T-helper 1 cell treated with Interleukin-12 subunit alpha and Interleukin-12 subunit beta and Interleukin-4 antibody, amounts not matched to agents 30 μg/mL and 1 μg/mL, for 36 hours (primary cell): Measurements from ENCODE around the gene MASP2.
"Not testable (repeated sequence)": the region's sequence is repeated elsewhere in the genome, so short reads cannot be mapped to it uniquely, and the experiment has no call there.

Source experiments
- H3K27ac Mint-ChIP-seq: one replicate; pipeline ENCODE4 v1.8.0; 2021; ENCODE audit warnings: mild to moderate bottlenecking, mixed read lengths
- H3K27me3 Mint-ChIP-seq: one replicate; pipeline ENCODE4 v1.8.0; 2021; ENCODE audit warnings: low read depth, mixed read lengths
- H3K36me3 Mint-ChIP-seq: one replicate; pipeline ENCODE4 v1.8.0; 2021; ENCODE audit warnings: low read depth, mixed read lengths
- H3K4me1 Mint-ChIP-seq: one replicate; pipeline ENCODE4 v1.8.0; 2021; ENCODE audit warnings: low read depth, mixed read lengths
- H3K4me3 Mint-ChIP-seq: one replicate; pipeline ENCODE4 v1.8.0; 2021; ENCODE audit warnings: mild to moderate bottlenecking, moderate library complexity, mixed read lengths
- H3K9me3 Mint-ChIP-seq: one replicate; pipeline ENCODE4 v1.8.0; 2021; ENCODE audit warnings: mixed read lengths

The MASP2 gene

GRCh38 chr1:11046625-11047365, at the start of gene MASP2:
Gene MASP2, minus strand, starts transcription at chr1:11047239. Its CDS starts 32 bp downstream, at chr1:11047207.
- H3K9me3 Mint-ChIP-seq = no peaks in the 10 kb centered on the region
- no peaks in the 10 kb centered on the region for H3K36me3 Mint-ChIP-seq
- H3K4me3 Mint-ChIP-seq = no peak within 1 kb of the TSS
- H3K27ac Mint-ChIP-seq = no peak within 1 kb of the TSS
- H3K27me3 Mint-ChIP-seq = no peaks in the 10 kb centered on the region
- no peaks in the 10 kb centered on the region for H3K4me1 Mint-ChIP-seq

GRCh38 chr1:11083784-11084183, 36.7 kb upstream of the MASP2 start:
- H3K27me3 Mint-ChIP-seq = not testable (repeated sequence)

GRCh38 chr1:11080931-11081330, 33.9 kb upstream of the MASP2 start:
- Mint-ChIP-seq H3K27me3 (no peaks in the 10 kb centered on the region), H3K36me3 (peaks cover 44% of the 10 kb centered on the region), H3K9me3 (no peaks in the 10 kb centered on the region)

More at GRCh38 chr1:11083784-11084183, 36.7 kb upstream of the MASP2 start:
- not testable (repeated sequence) for H3K9me3 Mint-ChIP-seq, H3K4me3 Mint-ChIP-seq, H3K4me1 Mint-ChIP-seq, H3K27ac Mint-ChIP-seq
- H3K36me3 Mint-ChIP-seq = peaks cover 47% of the 10 kb centered on the region

GRCh38 chr1:11078631-11079030, 31.6 kb upstream of the MASP2 start:
- Mint-ChIP-seq H3K9me3 (no peaks in the 10 kb centered on the region), H3K4me3 (no peak overlapping the region), H3K27ac (no peak overlapping the region), H3K4me1 (no peaks in the 10 kb centered on the region), H3K36me3 (peaks cover 46% of the 10 kb centered on the region), H3K27me3 (no peaks in the 10 kb centered on the region)

More at GRCh38 chr1:11080931-11081330, 33.9 kb upstream of the MASP2 start:
- Mint-ChIP-seq H3K4me3 (no peak overlapping the region), H3K4me1 (no peaks in the 10 kb centered on the region), H3K27ac (no peak overlapping the region)

GRCh38 chr1:11073398-11073797, 26.4 kb upstream of the MASP2 start:
- not testable (repeated sequence) for H3K27ac Mint-ChIP-seq, H3K4me3 Mint-ChIP-seq, H3K4me1 Mint-ChIP-seq, H3K27me3 Mint-ChIP-seq, H3K9me3 Mint-ChIP-seq
- peaks cover 56% of the 10 kb centered on the region for H3K36me3 Mint-ChIP-seq

GRCh38 chr1:11072216-11072917, 25.3 kb upstream of the MASP2 start:
- Mint-ChIP-seq H3K27me3 (no peaks in the 10 kb centered on the region), H3K4me3 (no peak overlapping the region), H3K36me3 (peaks cover 55% of the 10 kb centered on the region), H3K27ac (no peak overlapping the region), H3K4me1 (peaks cover 4% of the 10 kb centered on the region), H3K9me3 (no peaks in the 10 kb centered on the region)

GRCh38 chr1:11071463-11072215, 24.6 kb upstream of the MASP2 start:
- no peak overlapping the region for H3K27ac Mint-ChIP-seq
- no peak overlapping the region for H3K4me3 Mint-ChIP-seq
- peaks cover 55% of the 10 kb centered on the region for H3K36me3 Mint-ChIP-seq

GRCh38 chr1:11070876-11071275, 23.8 kb upstream of the MASP2 start:
- no peaks in the 10 kb centered on the region for H3K27me3 Mint-ChIP-seq
- no peaks in the 10 kb centered on the region for H3K9me3 Mint-ChIP-seq
- peaks cover 49% of the 10 kb centered on the region for H3K36me3 Mint-ChIP-seq
- no peak overlapping the region for H3K4me3 Mint-ChIP-seq
- H3K27ac Mint-ChIP-seq = no peak overlapping the region
- peaks cover 4% of the 10 kb centered on the region for H3K4me1 Mint-ChIP-seq

More at GRCh38 chr1:11071463-11072215, 24.6 kb upstream of the MASP2 start:
- no peaks in the 10 kb centered on the region for H3K27me3 Mint-ChIP-seq
- H3K9me3 Mint-ChIP-seq = no peaks in the 10 kb centered on the region
- H3K4me1 Mint-ChIP-seq = peaks cover 4% of the 10 kb centered on the region

- Mint-ChIP-seq H3K4me1 (peaks cover 4% of the 10 kb centered on the region), H3K4me3 (no peak overlapping the region), H3K36me3 (peaks cover 53% of the 10 kb centered on the region), H3K27ac (no peak overlapping the region), H3K27me3 (no peaks in the 10 kb centered on the region), H3K9me3 (no peaks in the 10 kb centered on the region)
These were observed 21.8 kb upstream of the MASP2 start for GRCh38 chr1:11068600-11069473.

- no peaks in the 10 kb centered on the region for H3K9me3 Mint-ChIP-seq
- peaks cover 51% of the 10 kb centered on the region for H3K36me3 Mint-ChIP-seq
- peaks cover 11% of the 10 kb centered on the region for H3K4me1 Mint-ChIP-seq
- no peak overlapping the region for H3K27ac Mint-ChIP-seq
- H3K27me3 Mint-ChIP-seq = no peaks in the 10 kb centered on the region
- no peak overlapping the region for H3K4me3 Mint-ChIP-seq
These were observed 20.9 kb upstream of the MASP2 start for GRCh38 chr1:11067716-11068599.

GRCh38 chr1:11065796-11066195, 18.8 kb upstream of the MASP2 start:
- Mint-ChIP-seq H3K9me3 (no peaks in the 10 kb centered on the region), H3K27me3 (no peaks in the 10 kb centered on the region), H3K4me3 (no peak overlapping the region), H3K27ac (no peak overlapping the region), H3K4me1 (peaks cover 22% of the 10 kb centered on the region), H3K36me3 (peaks cover 40% of the 10 kb centered on the region)

GRCh38 chr1:11064942-11065341, 17.9 kb upstream of the MASP2 start:
- peaks cover 25% of the 10 kb centered on the region for H3K4me1 Mint-ChIP-seq
- no peaks in the 10 kb centered on the region for H3K27me3 Mint-ChIP-seq
- H3K36me3 Mint-ChIP-seq = peaks cover 35% of the 10 kb centered on the region
- no peaks in the 10 kb centered on the region for H3K9me3 Mint-ChIP-seq
- H3K4me3 Mint-ChIP-seq = no peak overlapping the region
- no peak overlapping the region for H3K27ac Mint-ChIP-seq

GRCh38 chr1:11063937-11064537, 17.0 kb upstream of the MASP2 start:
- H3K9me3 Mint-ChIP-seq, H3K4me3 Mint-ChIP-seq, H3K27ac Mint-ChIP-seq, H3K27me3 Mint-ChIP-seq: not testable (repeated sequence)
- Mint-ChIP-seq H3K36me3 (peaks cover 28% of the 10 kb centered on the region), H3K4me1 (peaks cover 28% of the 10 kb centered on the region)
